HL-60 (cell line): ENCODE measurements around the gene DNAJC8.

Experiments
- DNase-seq, 2 experiments: peaks; one replicate each; pipeline ENCODE4 v3.0.0-alpha.2; 2010 to 2020; ENCODE audit warnings: low read depth in 1 of 2, low spot score in 1 of 2
- H3K27ac ChIP-seq: fragments of 250-450 bp; sonication (Bioruptor Pico); replicated peaks from 2 replicates; pipeline ENCODE4 v1.5.1; 2020; ENCODE audit warnings: mild to moderate bottlenecking, moderate library complexity
- H3K27me3 ChIP-seq: fragments of 250-450 bp; sonication (Bioruptor Pico); 2 replicates; pipeline ENCODE4 v1.5.1; 2021; ENCODE audit warnings: mild to moderate bottlenecking, moderate library complexity; ENCODE audit not compliant: insufficient read depth, poor library complexity, severe bottlenecking
- H3K4me3 ChIP-seq: replicated peaks from 2 replicates; pipeline ENCODE4 v1.5.1; 2011; ENCODE audit warnings: mild to moderate bottlenecking, control low read depth, low read length; ENCODE audit not compliant: insufficient read depth
- CTCF ChIP-seq: IDR thresholded peaks from one replicate; pipeline ENCODE4 v1.5.1; 2011; ENCODE audit warnings: low read length, control low read depth, inconsistent platforms; ENCODE audit not compliant: insufficient read depth
- GABPA ChIP-seq: IDR thresholded peaks from 2 replicates; pipeline ENCODE4 v1.6.1; 2012; ENCODE audit warnings: low read depth
- POLR2AphosphoS5 ChIP-seq: IDR thresholded peaks from 2 replicates; pipeline ENCODE4 v1.6.1; 2012; ENCODE audit warnings: low read depth
- REST ChIP-seq: IDR thresholded peaks from 2 replicates; pipeline ENCODE4 v1.6.1; 2012; ENCODE audit warnings: low read depth; ENCODE audit not compliant: insufficient replicate concordance
- SPI1 ChIP-seq: IDR thresholded peaks from 2 replicates; pipeline ENCODE4 v1.6.1; 2012; ENCODE audit warnings: low read depth, mild to moderate bottlenecking, borderline replicate concordance

DNAJC8 gene

GRCh38 chr1:28161751-28162150 lies 71.1 kb downstream of the DNAJC8 start:
- DNase-seq, result no peak
- Histone ChIP-seq H3K27me3 (no peaks in the 10 kb centered on the region), H3K27ac (no peak overlapping the region; the same call in 1 of the 2 replicates), H3K4me3 (no peak overlapping the region)
- no peak for TF ChIP-seq CTCF
- no peak for TF ChIP-seq SPI1
- no peak for TF ChIP-seq REST
- no peak for TF ChIP-seq GABPA
- no peak for TF ChIP-seq POLR2AphosphoS5

- no peaks in the 10 kb centered on the region for H3K27me3 ChIP-seq
- DNase-seq, result no peak
- TF ChIP-seq SPI1, result no peak
- no peak for TF ChIP-seq POLR2AphosphoS5
- no peak for TF ChIP-seq REST
- TF ChIP-seq GABPA, result no peak
- no peak for TF ChIP-seq CTCF
- no peak overlapping the region for H3K4me3 ChIP-seq
- H3K27ac ChIP-seq, result no peak overlapping the region
These were observed 72.0 kb downstream of the DNAJC8 start for GRCh38 chr1:28160782-28161266.

- H3K4me3 ChIP-seq, result no peak overlapping the region
- DNase-seq, result no peak
- TF ChIP-seq CTCF, result no peak
- TF ChIP-seq REST, result no peak
- TF ChIP-seq SPI1, result no peak
- TF ChIP-seq POLR2AphosphoS5, result no peak
- TF ChIP-seq GABPA, result no peak
These were observed 73.1 kb downstream of the DNAJC8 start for GRCh38 chr1:28159680-28160079.

More at GRCh38 chr1:28159680-28160079, 73.1 kb downstream of the DNAJC8 start:
- no peaks in the 10 kb centered on the region for H3K27me3 ChIP-seq
- H3K27ac ChIP-seq, result peak overlapping the region; percentile 43
